Astrocyte (in vitro differentiated cells and primary cell): ENCODE measurements around the gene YKT6. TPM values are rescaled to one million over a fixed set of nuclear protein-coding genes. Genes with fewer than 3 reads are reported as not detected.

ENCODE experiments used
- DNase-seq: peaks from one replicate; pipeline ENCODE4 v3.0.0-alpha.2; 2010; ENCODE audit warnings: low read depth
- FAIRE-seq: peaks from 2 replicates; lab custom pipeline; 2011; peaks lifted over from hg19 to GRCh38; lab: Jason Lieb, UNC
- H2AFZ ChIP-seq: 2 replicates; pipeline ENCODE4 v1.6.0; 2012; ENCODE audit warnings: low read depth, low read length, inconsistent platforms
- H3K27ac ChIP-seq: 2 replicates; pipeline ENCODE4 v1.5.1; 2011; ENCODE audit warnings: low read depth, low read length, inconsistent platforms
- H3K27me3 ChIP-seq: 2 replicates; pipeline ENCODE4 v1.6.0; 2011; ENCODE audit warnings: low read length, inconsistent platforms; ENCODE audit not compliant: insufficient read depth
- H3K36me3 ChIP-seq: 2 replicates; pipeline ENCODE4 v1.5.1; 2011; ENCODE audit warnings: low read length, inconsistent platforms; ENCODE audit not compliant: insufficient read depth
- H3K4me1 ChIP-seq: 2 replicates; pipeline ENCODE4 v1.5.1; 2011; ENCODE audit warnings: low read length, inconsistent platforms; ENCODE audit not compliant: insufficient read depth
- H3K4me2 ChIP-seq: 2 replicates; pipeline ENCODE4 v1.6.0; 2012; ENCODE audit warnings: low read length, inconsistent platforms
- H3K4me3 ChIP-seq: 2 replicates; pipeline ENCODE4 v1.5.1; 2011; ENCODE audit warnings: low read depth, mild to moderate bottlenecking, low read length, inconsistent platforms; ENCODE audit not compliant: insufficient read depth
- H3K79me2 ChIP-seq: 2 replicates; pipeline ENCODE4 v1.6.0; 2012; ENCODE audit warnings: mild to moderate bottlenecking, low read length, inconsistent platforms; ENCODE audit not compliant: insufficient read depth
- H3K9ac ChIP-seq: 2 replicates; pipeline ENCODE4 v1.6.0; 2012; ENCODE audit warnings: mild to moderate bottlenecking, low read length, inconsistent platforms
- H3K9me3 ChIP-seq: 2 replicates; pipeline ENCODE4 v1.5.1; 2012; ENCODE audit warnings: low read depth, mild to moderate bottlenecking, low read length, inconsistent platforms; ENCODE audit not compliant: insufficient read depth
- H4K20me1 ChIP-seq: 2 replicates; pipeline ENCODE4 v1.6.0; 2012; ENCODE audit warnings: low read length, inconsistent platforms; ENCODE audit not compliant: insufficient read depth
- H3K27ac Mint-ChIP-seq: one replicate; pipeline ENCODE4 v1.8.0; 2021; ENCODE audit warnings: mild to moderate bottlenecking, mixed read lengths; ENCODE audit not compliant: unreplicated experiment
- H3K27me3 Mint-ChIP-seq: one replicate; pipeline ENCODE4 v1.8.0; 2021; ENCODE audit warnings: low read depth, mixed read lengths; ENCODE audit not compliant: unreplicated experiment
- H3K36me3 Mint-ChIP-seq: one replicate; pipeline ENCODE4 v1.8.0; 2021; ENCODE audit warnings: low read depth, mixed read lengths; ENCODE audit not compliant: unreplicated experiment
- H3K4me1 Mint-ChIP-seq: one replicate; pipeline ENCODE4 v1.8.0; 2021; ENCODE audit warnings: low read depth, mixed read lengths; ENCODE audit not compliant: unreplicated experiment
- H3K4me3 Mint-ChIP-seq: one replicate; pipeline ENCODE4 v1.8.0; 2021; ENCODE audit warnings: mild to moderate bottlenecking, moderate library complexity, mixed read lengths; ENCODE audit not compliant: unreplicated experiment
- H3K9me3 Mint-ChIP-seq: one replicate; pipeline ENCODE4 v1.8.0; 2021; ENCODE audit warnings: mild to moderate bottlenecking, mixed read lengths; ENCODE audit not compliant: unreplicated experiment
- EZH2 ChIP-seq: IDR thresholded peaks from 2 replicates; pipeline ENCODE4 v1.6.1; 2012; ENCODE audit warnings: mild to moderate bottlenecking, low read length, inconsistent platforms; ENCODE audit not compliant: insufficient read depth
- total RNA-seq: library from RNA; stranded (reverse); gene quantifications from 2 replicates; pipeline ENCODE4 v1.2.1, GENCODE V29; 2021
- TF ChIP-seq, protein P1 (sequence below): IDR thresholded peaks from 2 replicates; pipeline ENCODE4 v1.5.1; 2011; ENCODE audit warnings: low read depth, mild to moderate bottlenecking, inconsistent platforms, low read length, moderate library complexity; ENCODE audit not compliant: insufficient read depth

The YKT6 gene
- total RNA-seq, 1 donor from 2014 or later = 216 TPM

DNA sequence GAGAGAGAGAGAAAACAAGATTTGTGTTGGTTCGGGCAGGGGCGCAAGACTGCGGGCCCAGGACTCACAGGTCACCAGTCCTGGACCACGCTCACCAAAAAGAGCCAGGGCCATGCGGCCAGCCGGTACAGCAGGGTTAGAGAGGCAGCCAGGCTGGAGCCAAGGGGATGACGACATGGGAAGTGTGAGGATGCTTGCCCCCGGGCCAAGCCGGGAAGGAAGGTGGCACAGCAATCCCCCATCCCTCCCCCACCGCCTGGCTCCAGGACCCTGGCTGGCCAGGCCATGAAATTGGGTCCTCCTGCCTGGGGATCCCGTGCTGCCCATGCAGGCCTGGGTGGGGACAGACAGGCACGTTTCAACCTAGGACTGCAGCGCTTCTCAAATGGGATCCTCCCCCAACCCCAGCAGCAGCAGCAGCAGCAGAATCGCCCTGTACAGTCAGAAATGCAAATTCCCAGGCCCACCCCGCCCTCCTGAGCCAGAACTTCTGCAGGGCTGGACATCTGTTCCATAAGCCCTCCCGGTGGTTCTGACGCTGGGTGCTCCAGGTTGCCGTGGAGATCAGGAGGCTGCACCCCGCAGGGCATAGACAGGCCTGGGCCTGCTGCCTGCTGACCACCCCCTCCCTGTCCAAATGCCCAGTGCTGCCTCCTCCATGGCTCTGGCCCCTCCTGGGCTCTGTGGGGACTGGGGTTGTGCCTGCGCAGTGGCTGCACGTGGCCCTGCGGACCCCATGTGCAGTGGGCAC is 35.0 kb downstream of the YKT6 start:
- Mint-ChIP-seq H3K9me3 (no peaks in the 10 kb centered on the region), H3K27me3 (peaks cover 26% of the 10 kb centered on the region), H3K4me3 (no peak overlapping the region), H3K4me1 (no peaks in the 10 kb centered on the region), H3K27ac (no peak overlapping the region), H3K36me3 (no peaks in the 10 kb centered on the region)
- no peaks in the 10 kb centered on the region for H4K20me1 ChIP-seq
- no peaks in the 10 kb centered on the region for H3K36me3 ChIP-seq
- no peaks in the 10 kb centered on the region for H3K79me2 ChIP-seq
- DNase-seq (no peak), FAIRE-seq (no peak)
- TF ChIP-seq, protein P1, sequence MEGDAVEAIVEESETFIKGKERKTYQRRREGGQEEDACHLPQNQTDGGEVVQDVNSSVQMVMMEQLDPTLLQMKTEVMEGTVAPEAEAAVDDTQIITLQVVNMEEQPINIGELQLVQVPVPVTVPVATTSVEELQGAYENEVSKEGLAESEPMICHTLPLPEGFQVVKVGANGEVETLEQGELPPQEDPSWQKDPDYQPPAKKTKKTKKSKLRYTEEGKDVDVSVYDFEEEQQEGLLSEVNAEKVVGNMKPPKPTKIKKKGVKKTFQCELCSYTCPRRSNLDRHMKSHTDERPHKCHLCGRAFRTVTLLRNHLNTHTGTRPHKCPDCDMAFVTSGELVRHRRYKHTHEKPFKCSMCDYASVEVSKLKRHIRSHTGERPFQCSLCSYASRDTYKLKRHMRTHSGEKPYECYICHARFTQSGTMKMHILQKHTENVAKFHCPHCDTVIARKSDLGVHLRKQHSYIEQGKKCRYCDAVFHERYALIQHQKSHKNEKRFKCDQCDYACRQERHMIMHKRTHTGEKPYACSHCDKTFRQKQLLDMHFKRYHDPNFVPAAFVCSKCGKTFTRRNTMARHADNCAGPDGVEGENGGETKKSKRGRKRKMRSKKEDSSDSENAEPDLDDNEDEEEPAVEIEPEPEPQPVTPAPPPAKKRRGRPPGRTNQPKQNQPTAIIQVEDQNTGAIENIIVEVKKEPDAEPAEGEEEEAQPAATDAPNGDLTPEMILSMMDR = no peak
- no peak for TF ChIP-seq EZH2
- H3K27me3 ChIP-seq = no peaks in the 10 kb centered on the region
- no peak overlapping the region for H3K27ac ChIP-seq
- H3K4me3 ChIP-seq = no peak overlapping the region
- H3K9ac ChIP-seq = no peak overlapping the region
- H3K9me3 ChIP-seq = no peaks in the 10 kb centered on the region
- H3K4me2 ChIP-seq = no peak overlapping the region
- no peaks in the 10 kb centered on the region for H3K4me1 ChIP-seq
- H2AFZ ChIP-seq = no peak overlapping the region

DNA sequence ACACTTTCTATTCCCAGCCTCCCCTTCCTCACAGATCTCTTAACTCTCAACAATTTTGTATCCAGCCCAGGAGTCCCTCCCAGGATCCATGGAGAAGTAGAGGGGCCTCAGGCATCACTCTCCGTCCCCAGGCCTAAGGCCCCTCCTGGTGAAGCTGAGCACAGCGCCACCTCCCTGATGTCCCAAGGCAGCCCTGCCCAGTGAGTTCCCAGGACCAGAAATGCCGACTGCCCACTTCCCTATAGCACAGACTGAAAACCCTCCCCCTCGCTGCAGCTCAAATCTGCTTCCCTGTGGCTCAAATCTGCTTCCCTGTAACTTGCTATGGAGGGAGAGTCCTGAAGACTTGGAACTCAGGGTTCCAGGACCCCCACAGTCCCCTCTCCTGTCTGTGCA is 35.6 kb downstream of the YKT6 start:
- H3K4me3 ChIP-seq = no peak overlapping the region
- no peaks in the 10 kb centered on the region for H3K36me3 Mint-ChIP-seq
- H3K27me3 Mint-ChIP-seq = peaks cover 28% of the 10 kb centered on the region
- TF ChIP-seq, protein P1 = no peak
- no peak for TF ChIP-seq EZH2
- H3K4me1 Mint-ChIP-seq = no peaks in the 10 kb centered on the region
- no peak for DNase-seq
- H3K9me3 ChIP-seq = no peaks in the 10 kb centered on the region
- H3K9ac ChIP-seq = no peak overlapping the region
- no peaks in the 10 kb centered on the region for H3K79me2 ChIP-seq
- H2AFZ ChIP-seq = no peak overlapping the region
- no peak for FAIRE-seq
- H3K9me3 Mint-ChIP-seq = no peaks in the 10 kb centered on the region
- H3K27ac Mint-ChIP-seq = no peak overlapping the region
- no peak overlapping the region for H3K4me3 Mint-ChIP-seq
- H3K4me1 ChIP-seq = no peaks in the 10 kb centered on the region
- no peak overlapping the region for H3K27ac ChIP-seq
- H4K20me1 ChIP-seq = no peaks in the 10 kb centered on the region
- no peak overlapping the region for H3K4me2 ChIP-seq
- H3K27me3 ChIP-seq = no peaks in the 10 kb centered on the region
- no peaks in the 10 kb centered on the region for H3K36me3 ChIP-seq

DNA sequence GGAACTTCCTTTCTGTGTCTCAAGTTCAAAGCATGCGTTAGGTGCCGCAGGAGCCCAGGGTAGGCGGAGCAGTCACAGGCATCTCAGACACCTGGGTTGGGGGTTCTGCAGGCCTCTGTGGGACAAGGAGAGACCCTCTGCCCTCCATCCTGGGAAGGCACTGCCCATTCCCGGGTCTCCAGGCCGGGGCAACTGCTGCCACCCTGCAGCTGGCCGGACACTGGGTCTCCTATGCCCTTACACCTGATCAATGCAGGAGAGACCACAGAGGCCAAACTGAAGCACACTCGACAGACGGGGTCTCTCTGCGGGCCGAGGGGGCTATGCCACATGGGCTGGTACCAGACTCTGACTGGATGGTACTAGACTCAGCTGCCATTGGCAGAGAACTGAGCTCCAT is 36.9 kb downstream of the YKT6 start:
- TF ChIP-seq EZH2 = no peak
- TF ChIP-seq, protein P1 = no peak
- H3K4me1 Mint-ChIP-seq = no peaks in the 10 kb centered on the region
- no peak for FAIRE-seq

More for the DNA sequence above, 36.9 kb downstream of the YKT6 start:
- Histone ChIP-seq H3K4me1 (no peaks in the 10 kb centered on the region), H3K4me3 (no peak overlapping the region), H3K27ac (no peak overlapping the region), H3K79me2 (no peaks in the 10 kb centered on the region), H3K27me3 (no peaks in the 10 kb centered on the region), H3K36me3 (no peaks in the 10 kb centered on the region), H3K9me3 (no peaks in the 10 kb centered on the region), H4K20me1 (no peaks in the 10 kb centered on the region), H3K9ac (no peak overlapping the region), H3K4me2 (no peak overlapping the region), H2AFZ (no peak overlapping the region)
- H3K9me3 Mint-ChIP-seq = no peaks in the 10 kb centered on the region
- no peaks in the 10 kb centered on the region for H3K36me3 Mint-ChIP-seq
- no peak overlapping the region for H3K4me3 Mint-ChIP-seq
- no peak overlapping the region for H3K27ac Mint-ChIP-seq
- H3K27me3 Mint-ChIP-seq = peaks cover 27% of the 10 kb centered on the region
- DNase-seq = no peak
